ENCODE measurements around the gene RPL7A.
"Not testable (repeated sequence)": the region's sequence is repeated elsewhere in the genome, so short reads cannot be mapped to it uniquely, and the experiment has no call there.

The RPL7A gene

DNA sequence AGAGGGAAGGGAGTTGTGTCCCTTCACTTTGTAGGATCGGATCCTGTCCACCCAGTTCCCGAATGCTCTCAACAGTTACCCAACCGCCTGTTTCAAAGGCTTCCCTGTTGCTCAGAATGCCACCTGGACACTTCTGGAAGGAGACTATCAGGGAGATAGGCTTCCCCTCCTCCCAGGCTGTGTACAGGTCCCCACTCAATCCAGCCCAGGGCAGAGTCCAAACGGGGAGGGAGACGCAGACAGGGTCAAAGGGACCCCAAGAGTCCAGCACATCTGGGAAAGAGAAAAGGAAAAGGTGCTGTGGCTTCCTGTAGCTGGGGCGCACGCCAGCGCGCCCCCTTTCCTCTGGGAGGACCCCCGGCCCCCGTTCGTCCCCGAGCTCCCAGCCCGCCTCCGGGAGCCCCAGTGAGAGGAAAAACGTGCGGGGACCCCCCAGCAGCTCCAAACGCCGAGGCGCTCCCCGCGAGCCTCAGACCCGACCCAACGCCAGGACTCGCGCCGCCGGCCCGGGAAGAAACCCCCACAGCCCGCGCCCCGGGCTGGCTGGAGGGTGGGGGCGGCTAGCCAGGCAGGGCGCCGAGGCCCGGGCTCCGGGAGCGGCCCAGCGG, 27.2 kb downstream of the RPL7A start:
- DNase-seq (ENCODE audit: low read depth) = peak; percentile 40
- peak overlapping the region; percentile 76 for H3K4me3 ChIP-seq (ENCODE audit: low read length)
- TF ChIP-seq, protein P1, sequence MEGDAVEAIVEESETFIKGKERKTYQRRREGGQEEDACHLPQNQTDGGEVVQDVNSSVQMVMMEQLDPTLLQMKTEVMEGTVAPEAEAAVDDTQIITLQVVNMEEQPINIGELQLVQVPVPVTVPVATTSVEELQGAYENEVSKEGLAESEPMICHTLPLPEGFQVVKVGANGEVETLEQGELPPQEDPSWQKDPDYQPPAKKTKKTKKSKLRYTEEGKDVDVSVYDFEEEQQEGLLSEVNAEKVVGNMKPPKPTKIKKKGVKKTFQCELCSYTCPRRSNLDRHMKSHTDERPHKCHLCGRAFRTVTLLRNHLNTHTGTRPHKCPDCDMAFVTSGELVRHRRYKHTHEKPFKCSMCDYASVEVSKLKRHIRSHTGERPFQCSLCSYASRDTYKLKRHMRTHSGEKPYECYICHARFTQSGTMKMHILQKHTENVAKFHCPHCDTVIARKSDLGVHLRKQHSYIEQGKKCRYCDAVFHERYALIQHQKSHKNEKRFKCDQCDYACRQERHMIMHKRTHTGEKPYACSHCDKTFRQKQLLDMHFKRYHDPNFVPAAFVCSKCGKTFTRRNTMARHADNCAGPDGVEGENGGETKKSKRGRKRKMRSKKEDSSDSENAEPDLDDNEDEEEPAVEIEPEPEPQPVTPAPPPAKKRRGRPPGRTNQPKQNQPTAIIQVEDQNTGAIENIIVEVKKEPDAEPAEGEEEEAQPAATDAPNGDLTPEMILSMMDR (conservative IDR thresholded peaks at IDR 0.05; ENCODE audit: low read length) = 0 out of 2 replicates have a peak, but pooled peaks have one; percentile 4

DNA sequence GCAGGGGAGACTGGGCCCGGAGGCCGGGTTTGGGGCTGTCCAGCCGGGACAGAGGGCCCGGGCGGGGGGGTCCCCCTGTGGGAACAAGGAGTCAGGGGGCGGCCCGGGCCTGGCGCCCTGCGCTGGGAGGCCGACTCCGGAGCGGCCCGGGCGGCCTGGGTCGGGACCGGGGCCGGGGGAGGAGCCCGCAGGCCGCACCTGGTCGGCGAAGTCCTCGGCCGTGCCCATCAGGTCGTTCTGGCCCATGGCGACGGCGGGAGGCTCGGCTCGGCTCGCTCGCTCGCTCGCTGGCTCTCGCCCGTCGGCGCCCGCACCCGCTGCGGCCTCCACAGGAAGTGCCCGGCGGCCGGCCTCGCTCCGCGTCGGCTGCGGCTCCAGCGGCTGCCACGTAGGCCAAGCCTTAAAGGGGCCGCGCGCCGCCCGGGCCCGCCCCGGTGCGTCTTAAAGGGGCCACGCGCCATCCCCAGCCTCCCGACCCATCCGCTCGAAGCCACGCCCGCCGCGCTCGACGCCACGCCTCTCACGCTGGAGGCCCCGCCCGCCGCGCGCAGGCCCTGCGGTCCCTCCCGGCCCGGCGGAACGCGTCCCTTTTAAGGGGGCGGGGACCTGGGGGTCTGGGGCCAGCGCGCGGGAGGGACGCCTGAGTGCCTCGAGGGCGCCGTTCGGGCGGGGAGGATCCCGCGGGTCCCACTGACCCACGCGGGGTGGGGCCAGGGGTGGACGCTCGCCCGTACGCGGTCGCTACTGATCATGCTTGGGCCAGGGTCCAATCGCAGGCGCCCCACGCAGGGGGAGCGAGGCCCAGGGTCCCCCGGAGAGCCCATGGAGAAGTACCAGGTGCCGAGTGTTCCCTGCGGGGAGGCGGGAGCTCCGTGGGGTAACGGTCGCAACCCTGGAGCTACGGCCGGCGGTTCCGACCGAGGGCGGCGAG, 28.0 kb downstream of the RPL7A start, which contains the start of the genes STKLD1 and SURF4:
STKLD1 (plus strand) TSS at position 643 of the 931 bp plus-strand sequence; CDS start at position 751, 108 bp downstream.
SURF4 (minus strand) TSS at position 337 of the 931 bp plus-strand sequence; CDS start at position 246, 91 bp downstream.
- peak within 1 kb of the TSS; percentile 76 for H3K4me3 ChIP-seq (ENCODE audit: low read length)
- DNase-seq (ENCODE audit: low read depth) = peak; percentile 97
- TF ChIP-seq, protein P1 (conservative IDR thresholded peaks at IDR 0.05; ENCODE audit: low read length) = no peak

DNA sequence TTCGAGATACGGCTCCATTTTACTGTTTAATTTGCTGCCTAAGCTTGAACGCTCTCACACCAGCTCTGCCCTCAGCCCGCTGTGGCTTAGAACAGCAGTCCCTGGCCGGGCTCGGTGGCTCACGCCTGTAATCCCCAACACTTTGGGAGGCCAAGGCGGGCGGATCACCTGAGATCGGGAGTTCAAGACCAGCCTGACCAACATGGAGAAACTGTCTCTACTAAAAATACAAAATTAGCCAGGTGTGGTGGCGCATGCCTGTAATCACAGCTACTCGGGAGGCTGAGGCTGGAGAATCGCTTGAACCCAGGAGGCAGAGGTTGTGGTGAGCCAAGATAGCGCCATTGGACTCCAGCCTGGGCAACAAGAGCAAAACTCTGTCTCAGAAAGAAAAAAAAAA, 29.3 kb downstream of the RPL7A start:
- H3K4me3 ChIP-seq (ENCODE audit: low read length); DNase-seq (ENCODE audit: low read depth): not testable (repeated sequence)

DNA sequence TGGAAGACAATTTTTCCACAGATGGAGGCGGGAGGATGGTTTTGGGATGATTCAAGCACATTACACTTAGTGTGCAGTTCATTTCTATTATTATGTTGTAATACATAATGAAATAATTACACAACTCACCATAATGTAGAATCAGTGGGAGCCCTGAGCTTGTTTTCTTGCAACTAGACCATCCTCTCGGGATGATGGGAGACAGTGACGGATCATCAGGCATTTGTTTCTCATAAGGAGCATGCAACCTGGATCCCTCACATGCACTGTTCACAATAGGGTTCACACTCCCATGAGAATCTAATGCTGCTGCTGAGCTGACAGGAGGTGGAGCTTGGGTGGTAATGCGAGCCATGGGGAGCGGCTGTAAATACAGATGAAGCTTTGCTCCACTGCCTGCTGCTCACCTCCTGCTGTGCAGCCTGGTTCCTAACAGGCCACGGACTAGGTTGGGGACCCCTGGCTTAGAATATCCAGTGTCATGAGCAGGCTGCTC, 29.8 kb downstream of the RPL7A start:
- H3K4me3 ChIP-seq (ENCODE audit: low read length) = no peak overlapping the region
- DNase-seq (ENCODE audit: low read depth) = peak; percentile 92
- TF ChIP-seq, protein P1 (conservative IDR thresholded peaks at IDR 0.05; ENCODE audit: low read length) = no peak

DNA sequence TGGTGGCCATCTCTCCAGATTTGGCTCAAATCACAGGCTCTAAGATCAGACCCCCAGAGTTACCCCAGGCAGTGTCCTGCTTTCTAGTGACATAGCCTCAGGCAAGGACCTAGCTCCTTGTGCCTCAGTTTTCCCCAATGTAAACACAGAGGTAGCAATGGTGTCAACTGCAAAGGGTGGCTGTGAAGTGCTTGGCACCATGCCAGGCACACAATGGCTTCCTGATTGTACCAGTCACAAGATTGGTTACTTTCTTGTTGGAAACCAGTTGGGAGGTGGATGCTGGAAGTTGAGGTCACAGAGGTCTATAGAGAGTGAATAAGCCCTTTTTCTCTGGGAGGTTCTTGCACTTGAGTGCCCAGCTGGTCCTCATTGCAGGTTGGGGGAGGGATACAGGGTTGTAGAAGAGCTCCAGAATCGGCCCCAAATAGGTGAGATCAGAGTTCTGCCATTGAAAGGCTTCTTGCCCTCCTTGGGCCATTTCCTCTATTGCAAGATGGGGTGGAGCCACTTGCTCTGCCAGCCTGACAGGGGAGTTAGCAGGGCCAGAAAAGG, 30.5 kb downstream of the RPL7A start:
- TF ChIP-seq, protein P1 (conservative IDR thresholded peaks at IDR 0.05; ENCODE audit: low read length) = no peak
- H3K4me3 ChIP-seq (ENCODE audit: low read length) = no peak overlapping the region
- no peak for DNase-seq (ENCODE audit: low read depth)

DNA sequence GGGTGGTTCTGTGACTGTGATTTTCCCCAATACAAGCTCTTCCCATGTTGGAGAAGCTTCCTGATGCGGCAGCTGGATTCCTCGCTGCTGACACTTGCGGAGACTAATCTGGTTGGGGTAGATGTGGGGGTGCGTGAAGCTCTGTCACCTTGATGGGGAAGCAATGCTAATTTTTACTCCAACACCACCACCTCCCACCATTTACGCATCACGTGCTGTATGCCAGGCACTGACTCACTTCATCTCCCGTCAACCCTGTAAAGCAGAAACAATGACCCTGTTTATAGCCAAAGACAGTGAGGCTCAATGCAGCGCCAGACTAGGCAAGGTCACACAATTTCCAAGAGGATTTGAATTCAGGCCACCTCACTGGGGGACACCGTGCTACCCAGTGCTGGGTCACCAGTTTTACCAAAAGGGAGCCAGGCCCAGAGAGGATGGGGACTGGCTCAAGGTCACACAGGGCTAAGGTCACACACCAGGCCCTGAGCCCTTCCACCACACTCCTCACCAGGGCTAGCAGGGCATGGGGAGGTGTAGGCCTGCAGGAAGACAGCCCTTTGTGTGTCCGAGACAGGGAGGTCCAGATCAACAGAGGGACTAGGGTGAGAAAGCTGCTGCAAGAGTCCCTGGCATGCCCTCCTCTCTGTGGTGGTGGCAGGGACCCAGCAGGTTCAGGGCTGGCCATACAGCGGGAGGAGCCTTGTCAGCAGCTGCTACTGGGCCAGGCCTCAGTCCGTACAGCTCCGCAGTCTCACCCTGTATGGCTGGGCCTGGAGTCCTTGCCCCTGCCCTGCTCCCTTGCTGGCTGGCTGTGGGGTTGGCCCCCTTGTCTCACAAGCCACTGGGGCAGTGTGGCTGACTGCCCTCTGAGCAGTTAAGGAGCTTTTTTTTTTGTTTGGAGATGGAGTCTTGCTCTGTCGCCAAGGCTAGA, 31.4 kb downstream of the RPL7A start:
- TF ChIP-seq, protein P1 (conservative IDR thresholded peaks at IDR 0.05; ENCODE audit: low read length) = no peak
- no peak overlapping the region for H3K4me3 ChIP-seq (ENCODE audit: low read length)
- DNase-seq (ENCODE audit: low read depth) = no peak
